Smooth muscle cell (in vitro differentiated cells): ENCODE results near the gene MARS1. TPM values are rescaled to one million over a fixed set of nuclear protein-coding genes. Genes with fewer than 3 reads are reported as not detected.

Experiments used
- DNase-seq: peaks from one replicate; lab custom pipeline; 2025; ENCODE audit not compliant: unreplicated experiment; lab: John Stamatoyannopoulos, UW
- H2AFZ ChIP-seq: fragments of 200-600 bp; sonication (generic); 2 replicates; pipeline ENCODE4 v1.6.0; 2016; ENCODE audit warnings: antibody characterized with exemption, low read depth, mild to moderate bottlenecking
- H3F3A ChIP-seq: fragments of 200-600 bp; sonication (generic); 2 replicates; pipeline ENCODE4 v1.6.0; 2017; ENCODE audit warnings: antibody characterized with exemption, low read depth
- H3K27ac ChIP-seq: fragments of 200-600 bp; sonication (generic); 2 replicates; pipeline ENCODE4 v1.5.1; 2016; ENCODE audit warnings: low read depth, mild to moderate bottlenecking
- H3K27me3 ChIP-seq: fragments of 200-600 bp; sonication (generic); 2 replicates; pipeline ENCODE4 v1.6.1; 2016; ENCODE audit warnings: low read depth, mild to moderate bottlenecking
- H3K36me3 ChIP-seq: fragments of 200-600 bp; sonication (generic); 2 replicates; pipeline ENCODE4 v1.5.1; 2016; ENCODE audit warnings: low read depth
- H3K4me1 ChIP-seq: fragments of 200-600 bp; sonication (generic); 2 replicates; pipeline ENCODE4 v1.5.1; 2016; ENCODE audit warnings: low read depth
- H3K4me2 ChIP-seq: fragments of 200-600 bp; sonication (generic); 2 replicates; pipeline ENCODE4 v1.6.0; 2016; ENCODE audit warnings: mild to moderate bottlenecking
- H3K4me3 ChIP-seq: fragments of 200-600 bp; sonication (generic); 2 replicates; pipeline ENCODE4 v1.5.1; 2016; ENCODE audit warnings: mild to moderate bottlenecking
- H3K79me2 ChIP-seq: fragments of 200-600 bp; sonication (generic); 2 replicates; pipeline ENCODE4 v1.6.0; 2016; ENCODE audit warnings: low read depth, mild to moderate bottlenecking
- H3K9ac ChIP-seq: fragments of 200-600 bp; sonication (generic); 2 replicates; pipeline ENCODE4 v1.6.0; 2016; ENCODE audit warnings: low read depth
- H3K9me3 ChIP-seq: fragments of 200-600 bp; sonication (generic); replicated peaks from 2 replicates; pipeline ENCODE4 v1.5.1; 2016; ENCODE audit warnings: low read depth
- H4K20me1 ChIP-seq: fragments of 200-600 bp; sonication (generic); 2 replicates; pipeline ENCODE4 v1.6.0; 2016; ENCODE audit warnings: low read depth
- CTCF ChIP-seq: fragments of 200-600 bp; sonication (generic); IDR thresholded peaks from 2 replicates; pipeline ENCODE4 v1.5.1; 2017; ENCODE audit warnings: borderline replicate concordance, mild to moderate bottlenecking, antibody characterized with exemption; ENCODE audit not compliant: insufficient read depth, poor library complexity, severe bottlenecking
- WGBS: methylation state at CpG from one replicate; pipeline ENCODE4 v1.1.7; 2016; ENCODE audit warnings: low lambda C conversion rate; 5-methylcytosine and 5-hydroxymethylcytosine counted together
- polyA plus RNA-seq: library from polyadenylated mRNA; unstranded; fragments of >200 nt; fragmentation: Nextera tagmentation; extraction: Ambion mirVana; gene quantifications from 2 replicates; pipeline ENCODE4 v1.2.1, GENCODE V29; 2016
- total RNA-seq: library from RNA; depleted of rRNA; stranded (reverse); fragments of >200 nt; gene quantifications from 2 replicates; pipeline ENCODE4 v1.2.3, GENCODE V29; 2014

Gene MARS1
- total and polyA plus RNA-seq, 2 experiments from 2014 or later = 186 to 192 TPM

GRCh38 chr12:57528831-57529555 lies 41.1 kb downstream of the MARS1 start:
- Histone ChIP-seq H3K4me2 (no peak overlapping the region), H4K20me1 (peaks cover 35% of the 10 kb centered on the region), H3K79me2 (peaks cover 18% of the 10 kb centered on the region), H2AFZ (no peak overlapping the region), H3K4me1 (peaks cover 3% of the 10 kb centered on the region), H3K9me3 (no peaks in the 10 kb centered on the region), H3K9ac (no peak overlapping the region), H3K27ac (no peak overlapping the region), H3K27me3 (no peaks in the 10 kb centered on the region), H3K4me3 (no peak overlapping the region), H3K36me3 (peaks cover 11% of the 10 kb centered on the region), H3F3A (peaks cover 39% of the 10 kb centered on the region)
- no peak for TF ChIP-seq CTCF
- no peak for DNase-seq
- 94% methylated on average over 10 of the region's 10 CpGs for WGBS

GRCh38 chr12:57529831-57530230 lies 42.0 kb downstream of the MARS1 start:
- no peak overlapping the region for H3K4me3 ChIP-seq
- H3F3A ChIP-seq = peaks cover 34% of the 10 kb centered on the region
- WGBS = 75% methylated on average over 6 of the region's 6 CpGs
- peaks cover 11% of the 10 kb centered on the region for H3K36me3 ChIP-seq
- no peaks in the 10 kb centered on the region for H3K4me1 ChIP-seq
- peaks cover 26% of the 10 kb centered on the region for H4K20me1 ChIP-seq
- no peak for DNase-seq
- no peak for TF ChIP-seq CTCF
- no peak overlapping the region for H3K4me2 ChIP-seq
- H2AFZ ChIP-seq = no peak overlapping the region
- no peaks in the 10 kb centered on the region for H3K9me3 ChIP-seq
- no peaks in the 10 kb centered on the region for H3K27me3 ChIP-seq
- peak overlapping the region; percentile 34 for H3K9ac ChIP-seq
- H3K27ac ChIP-seq = peak overlapping the region; percentile 35
- peaks cover 10% of the 10 kb centered on the region for H3K79me2 ChIP-seq

GRCh38 chr12:57530396-57531142 lies 42.7 kb downstream of the MARS1 start:
- Histone ChIP-seq H3K4me1 (no peaks in the 10 kb centered on the region), H3F3A (peaks cover 32% of the 10 kb centered on the region), H3K9me3 (no peaks in the 10 kb centered on the region), H3K27ac (peak overlapping the region; percentile 35), H3K9ac (no peak overlapping the region), H3K4me3 (no peak overlapping the region), H3K4me2 (no peak overlapping the region), H3K36me3 (peaks cover 11% of the 10 kb centered on the region), H2AFZ (no peak overlapping the region), H4K20me1 (peaks cover 26% of the 10 kb centered on the region), H3K79me2 (peaks cover 6% of the 10 kb centered on the region), H3K27me3 (no peaks in the 10 kb centered on the region)
- WGBS = 98% methylated on average over 5 of the region's 5 CpGs
- no peak for TF ChIP-seq CTCF
- DNase-seq = no peak
